NCI-H1105 (cell line): ENCODE measurements around the gene FGFR3.

Source experiments
- DNase-seq: peaks from one replicate; lab custom pipeline; 2025; lab: John Stamatoyannopoulos, UW

Gene FGFR3

GRCh38 chr4:1770245-1770644 is 22.8 kb upstream of the FGFR3 start:
- no peak for DNase-seq

- DNase-seq = no peak
Observed at GRCh38 chr4:1770791-1771231, 22.3 kb upstream of the FGFR3 start.

GRCh38 chr4:1771555-1772305 is 21.4 kb upstream of the FGFR3 start:
- DNase-seq = no peak

DNA sequence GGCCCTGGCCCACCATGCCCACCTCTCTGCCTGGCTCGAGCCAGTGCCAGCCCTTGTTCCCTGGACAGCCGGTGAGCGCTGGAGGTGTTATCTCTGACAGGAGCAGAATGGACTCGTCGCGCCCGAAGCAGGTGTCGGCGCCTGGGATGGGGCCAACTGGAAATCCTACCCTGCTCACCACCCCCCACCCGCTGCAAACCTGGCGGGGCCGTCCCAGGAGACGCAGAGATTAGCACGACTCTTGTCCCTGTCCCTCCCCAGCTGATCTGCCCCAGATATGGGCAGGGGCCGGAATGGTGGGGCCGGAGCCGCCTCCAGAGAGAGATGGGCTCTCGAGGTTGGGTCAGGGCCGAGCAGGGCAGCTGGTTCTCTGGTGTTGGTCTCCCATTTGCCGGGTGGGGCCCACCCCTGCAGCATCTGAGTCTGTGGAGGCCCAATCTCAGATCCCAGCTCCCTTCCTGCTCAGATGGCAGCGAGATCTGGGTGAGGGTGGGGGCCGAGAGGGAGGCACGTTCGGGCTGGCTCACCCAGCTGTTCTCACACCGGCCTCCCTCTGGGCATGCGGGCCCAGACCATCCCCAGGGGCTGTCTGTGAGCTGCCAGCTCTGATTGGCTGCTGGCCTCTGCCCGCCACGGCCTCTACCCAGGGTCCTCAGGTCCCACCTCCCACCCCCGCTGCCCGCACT is 20.1 kb upstream of the FGFR3 start:
- no peak for DNase-seq

- no peak for DNase-seq
Observed at GRCh38 chr4:1773754-1774153, 19.3 kb upstream of the FGFR3 start.

- DNase-seq = no peak
Observed at GRCh38 chr4:1775731-1776500, 17.2 kb upstream of the FGFR3 start.

- no peak for DNase-seq
Observed at GRCh38 chr4:1776521-1777161, 16.5 kb upstream of the FGFR3 start.

DNA sequence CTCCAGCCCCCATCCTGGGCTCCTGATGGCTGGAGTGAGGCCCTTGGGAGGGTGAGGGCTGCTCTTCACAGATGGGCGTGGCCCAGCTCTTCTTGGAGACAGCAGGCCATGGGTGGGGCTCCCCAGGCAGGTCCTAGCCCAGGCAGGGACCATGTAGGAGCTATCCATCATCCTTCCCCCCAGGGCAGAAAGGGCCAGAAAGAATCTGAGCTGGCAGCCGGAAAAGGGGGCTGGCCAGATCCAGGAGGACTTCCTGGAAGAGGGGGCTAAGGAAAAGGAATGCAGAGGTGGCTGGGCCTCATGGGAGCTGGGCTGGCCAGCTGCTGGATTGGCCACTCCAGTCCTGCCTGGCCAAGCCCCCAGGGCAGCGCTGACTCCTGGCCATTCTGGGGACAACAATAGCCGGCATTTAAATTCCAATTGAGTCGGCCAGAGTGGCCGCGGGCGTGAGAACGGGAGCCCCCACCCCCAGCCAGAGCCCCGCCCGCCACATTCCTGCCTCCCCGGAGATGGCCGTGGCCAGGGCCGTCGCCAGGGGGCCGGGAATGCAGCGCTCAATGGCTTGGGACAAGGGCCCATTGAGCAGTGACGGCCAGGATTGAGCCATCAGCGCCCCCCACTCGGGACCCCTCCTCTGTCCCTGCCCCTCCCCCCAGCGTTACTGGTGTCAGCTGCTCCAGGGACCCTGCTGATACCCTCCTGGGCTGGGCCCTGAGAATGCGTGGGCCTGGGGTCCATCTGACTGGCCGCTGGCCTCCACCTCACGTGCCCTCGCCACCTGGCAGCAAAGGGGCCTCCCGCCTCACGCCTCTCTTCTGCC is 15.1 kb upstream of the FGFR3 start:
- DNase-seq = no peak

GRCh38 chr4:1778642-1779392 is 14.3 kb upstream of the FGFR3 start:
- DNase-seq = no peak

- no peak for DNase-seq
Observed at GRCh38 chr4:1779588-1780382, 13.3 kb upstream of the FGFR3 start.

DNA sequence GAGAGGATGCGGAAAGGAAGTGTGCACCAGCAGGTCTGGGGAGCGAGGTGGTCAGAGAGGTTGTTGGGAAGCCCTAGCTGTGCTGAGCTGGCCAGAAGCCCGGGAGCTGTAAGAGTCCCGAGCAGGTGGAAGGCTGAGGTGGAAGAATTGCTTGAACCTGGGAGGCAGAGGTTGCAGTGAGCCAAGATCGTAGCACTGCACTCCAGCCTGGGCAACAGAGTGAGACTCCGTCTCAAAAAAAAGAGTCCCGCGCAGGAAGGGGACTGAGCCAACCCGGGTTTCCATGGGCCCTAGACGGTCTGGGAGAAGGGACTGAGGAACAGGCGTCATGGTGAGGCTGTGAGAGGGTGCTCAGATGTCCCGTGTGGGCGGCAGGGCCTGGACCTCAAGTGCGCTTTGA is 12.7 kb upstream of the FGFR3 start:
- DNase-seq = no peak

DNA sequence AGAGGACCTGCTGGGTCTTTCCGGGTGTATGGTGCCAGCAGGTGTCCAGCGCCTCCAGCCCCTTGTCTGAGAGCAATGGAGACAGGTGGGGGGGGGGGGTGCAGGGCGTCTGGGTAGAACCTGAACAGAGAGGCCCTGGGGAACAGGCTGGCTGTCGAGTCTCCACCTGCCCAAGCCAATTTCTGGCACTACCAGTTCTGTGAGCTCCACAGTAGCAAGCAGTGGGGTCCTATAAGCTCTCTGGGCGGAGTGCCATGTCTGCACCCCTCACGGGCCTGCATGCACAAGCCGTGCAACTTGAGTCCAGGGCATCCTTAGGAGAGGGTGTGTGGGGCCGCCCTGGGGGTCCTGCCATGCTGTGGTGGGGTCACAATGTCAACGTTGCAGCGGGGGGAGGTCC is 10.1 kb upstream of the FGFR3 start:
- DNase-seq = no peak

GRCh38 chr4:1783970-1784369 is 9.1 kb upstream of the FGFR3 start:
- DNase-seq = no peak

- no peak for DNase-seq
Observed at GRCh38 chr4:1784395-1784788, 8.7 kb upstream of the FGFR3 start.

DNA sequence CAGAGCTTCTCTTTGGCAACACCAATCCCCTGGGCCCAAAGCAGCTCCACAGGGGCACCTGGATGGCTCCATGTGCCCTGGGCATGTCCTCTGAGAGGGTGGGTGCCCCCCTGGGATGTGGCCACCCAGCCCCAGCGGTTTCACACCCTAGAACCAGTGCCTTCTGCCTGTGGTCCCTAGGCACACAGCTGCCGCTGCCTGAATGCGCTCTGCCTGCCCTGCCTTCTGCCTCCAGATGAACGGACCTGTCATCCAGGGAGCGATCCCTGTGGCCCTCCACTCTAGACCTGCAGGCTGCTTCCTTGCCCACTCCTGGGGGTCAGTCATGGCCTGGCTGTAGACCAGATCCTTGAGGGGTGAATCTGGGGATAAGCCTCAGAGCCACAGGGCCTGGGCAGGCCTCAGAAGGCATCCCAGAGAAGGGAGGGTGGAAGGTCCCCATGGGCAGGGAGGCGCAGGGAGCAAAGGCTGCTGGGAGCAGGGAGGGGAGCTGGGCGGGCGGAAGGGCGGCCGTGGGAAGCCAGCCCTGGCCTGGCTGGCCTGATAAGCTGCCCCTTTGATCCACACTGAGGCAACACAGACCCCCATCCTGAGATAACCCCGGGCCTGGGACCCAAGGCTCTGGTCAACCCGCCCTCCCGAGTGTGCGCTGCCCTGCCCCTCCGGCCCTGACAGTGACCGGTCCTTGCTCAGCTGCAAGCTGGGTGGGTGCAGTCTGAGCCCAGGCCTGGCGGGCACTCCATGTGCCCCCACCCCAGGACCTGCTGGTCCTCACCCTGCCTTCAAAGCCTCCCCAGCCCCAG is 8.1 kb upstream of the FGFR3 start:
- no peak for DNase-seq

- no peak for DNase-seq
Observed at GRCh38 chr4:1785592-1785991, 7.5 kb upstream of the FGFR3 start.

- no peak for DNase-seq
Observed at GRCh38 chr4:1786544-1787362, 6.3 kb upstream of the FGFR3 start.

- DNase-seq = no peak
Observed at GRCh38 chr4:1787411-1788077, 5.5 kb upstream of the FGFR3 start.
